Activated T-helper 2 cell treated with anti-CD3 and anti-CD28 coated beads, Interferon-gamma antibody, Interleukin-2, Interleukin-4, amounts not matched to agents 10 μg/mL and 5 μg/mL and 100 μg/mL, durations not matched to agents 14 hours and 24 hours and 36 hours (primary cell): ENCODE measurements around the gene MEX3C. TPM values are rescaled to one million over a fixed set of nuclear protein-coding genes. Genes with fewer than 3 reads are reported as not detected.

Experiments
- total RNA-seq: library from RNA; stranded (reverse); gene quantifications from 2 replicates; pipeline ENCODE4 v1.2.3, GENCODE V29; 2022

The MEX3C gene
- total RNA-seq, 1 donor from 2014 or later, result 49.3 TPM

Other genes with a start within 250 kb of the MEX3C start
- 6.7 and 6.8 TPM in 2 replicates for gene ELAC1, start 229.6 kb downstream of the MEX3C start, total RNA-seq
- 73.0 and 77.1 TPM in 2 replicates for gene SMAD4, start 167.5 kb downstream of the MEX3C start, total RNA-seq